Mesendoderm (in vitro differentiated cells): ENCODE results near the gene PRM3.

ENCODE experiments used
- DNase-seq: peaks from one replicate; pipeline ENCODE4 v3.0.0; 2013
- H2AK5ac ChIP-seq: 2 replicates; pipeline ENCODE4 v1.6.1; 2013; ENCODE audit warnings: low read length, inconsistent platforms
- H2BK120ac ChIP-seq: 2 replicates; pipeline ENCODE4 v1.6.1; 2013; ENCODE audit warnings: low read depth, mild to moderate bottlenecking, low read length, moderate library complexity, mixed read lengths
- H2BK15ac ChIP-seq: replicated peaks from 2 replicates; pipeline ENCODE4 v1.6.1; 2013; ENCODE audit warnings: low read depth, mild to moderate bottlenecking, moderate library complexity
- H2BK5ac ChIP-seq: 2 replicates; pipeline ENCODE4 v1.6.1; 2013; ENCODE audit warnings: low read length, inconsistent platforms
- H3K18ac ChIP-seq: 2 replicates; pipeline ENCODE4 v1.6.1; 2013; ENCODE audit warnings: mild to moderate bottlenecking, low read length, mixed read lengths
- H3K23ac ChIP-seq: one replicate; pipeline ENCODE4 v1.6.1; 2013; ENCODE audit warnings: low read length
- H3K27ac ChIP-seq: 2 replicates; pipeline ENCODE4 v1.5.1; 2013; ENCODE audit warnings: low read depth, mild to moderate bottlenecking, inconsistent platforms, low read length, moderate library complexity
- H3K27me3 ChIP-seq: 2 replicates; pipeline ENCODE4 v1.6.1; 2013; ENCODE audit warnings: low read length, control low read depth, mild to moderate bottlenecking, inconsistent platforms; ENCODE audit not compliant: insufficient read depth, poor library complexity
- H3K36me3 ChIP-seq: 2 replicates; pipeline ENCODE4 v1.6.1; 2013; ENCODE audit warnings: low read length, inconsistent platforms; ENCODE audit not compliant: control insufficient read depth, insufficient read depth
- H3K4ac ChIP-seq: one replicate; pipeline ENCODE4 v1.6.1; 2013; ENCODE audit warnings: low read depth, mild to moderate bottlenecking, low read length, moderate library complexity
- H3K4me1 ChIP-seq: 2 replicates; pipeline ENCODE4 v1.6.1; 2013; ENCODE audit warnings: low read depth, low read length, inconsistent platforms; ENCODE audit not compliant: control insufficient read depth
- H3K4me2 ChIP-seq: 2 replicates; pipeline ENCODE4 v1.6.1; 2013; ENCODE audit warnings: low read length
- H3K4me3 ChIP-seq: 2 replicates; pipeline ENCODE4 v1.5.1; 2013; ENCODE audit warnings: mild to moderate bottlenecking, low read length
- H3K56ac ChIP-seq: one replicate; pipeline ENCODE4 v1.6.1; 2013; ENCODE audit warnings: low read length
- H3K79me1 ChIP-seq: 2 replicates; pipeline ENCODE4 v1.6.1; 2013; ENCODE audit warnings: low read length, inconsistent platforms
- H3K79me2 ChIP-seq: 2 replicates; pipeline ENCODE4 v1.6.1; 2013; ENCODE audit warnings: mild to moderate bottlenecking, low read length; ENCODE audit not compliant: control insufficient read depth, insufficient read depth
- H3K9ac ChIP-seq: 2 replicates; pipeline ENCODE4 v1.6.1; 2013; ENCODE audit warnings: low read length, inconsistent platforms
- H4K5ac ChIP-seq: one replicate; pipeline ENCODE4 v1.6.1; 2013; ENCODE audit warnings: low read length
- H4K8ac ChIP-seq: one replicate; pipeline ENCODE4 v1.6.1; 2013; ENCODE audit warnings: low read depth, mild to moderate bottlenecking, control low read depth, low read length, moderate library complexity
- WGBS: extraction: QIAGEN DNeasy Blood & Tissue Kit; methylation state at CpG from one replicate; pipeline ENCODE4 v1.1.7; 2013; ENCODE audit warnings: low lambda C conversion rate, missing lambda C conversion rate; ENCODE audit not compliant: insufficient coverage; ENCODE audit errors: extremely low coverage; 5-methylcytosine and 5-hydroxymethylcytosine counted together

The PRM3 gene

DNA sequence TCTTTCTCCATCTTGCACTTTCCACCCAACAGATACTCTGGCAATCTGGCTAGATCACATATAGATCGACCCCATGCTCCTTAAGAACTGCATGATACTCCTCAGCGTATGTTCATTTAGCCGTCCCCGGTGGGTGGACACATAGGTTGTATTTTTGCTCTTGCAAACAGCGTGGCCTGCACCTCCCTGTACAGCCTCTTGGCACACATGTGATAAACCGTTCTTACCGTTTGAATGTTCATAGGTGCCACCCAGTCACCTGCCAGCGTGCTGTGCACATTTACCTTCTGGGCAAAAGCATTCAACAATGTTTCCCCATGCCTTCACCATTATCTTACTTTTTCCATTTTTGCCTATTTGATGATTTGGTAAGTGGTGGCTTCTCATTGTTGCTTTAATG, 10.5 kb downstream of the PRM3 start:
- H4K8ac ChIP-seq: no peak overlapping the region
- no peak for DNase-seq
- H3K4ac ChIP-seq: no peak overlapping the region
- no peak overlapping the region for H3K4me2 ChIP-seq
- H2BK120ac ChIP-seq: no peak overlapping the region
- H3K36me3 ChIP-seq: no peaks in the 10 kb centered on the region
- H4K5ac ChIP-seq: no peak overlapping the region
- no peak overlapping the region for H2BK5ac ChIP-seq
- H3K23ac ChIP-seq: no peak overlapping the region
- no peak overlapping the region for H3K18ac ChIP-seq
- no peak overlapping the region for H3K56ac ChIP-seq
- H3K4me3 ChIP-seq: no peak overlapping the region
- no peaks in the 10 kb centered on the region for H3K79me2 ChIP-seq
- H2AK5ac ChIP-seq: no peak overlapping the region
- no peaks in the 10 kb centered on the region for H3K27me3 ChIP-seq
- no peaks in the 10 kb centered on the region for H3K79me1 ChIP-seq
- no peak overlapping the region for H3K9ac ChIP-seq
- H3K4me1 ChIP-seq: no peaks in the 10 kb centered on the region
- no peak overlapping the region for H3K27ac ChIP-seq
- H2BK15ac ChIP-seq: no peak overlapping the region
- no CpG with 5 or more reads among the region's 8 CpGs for WGBS

DNA sequence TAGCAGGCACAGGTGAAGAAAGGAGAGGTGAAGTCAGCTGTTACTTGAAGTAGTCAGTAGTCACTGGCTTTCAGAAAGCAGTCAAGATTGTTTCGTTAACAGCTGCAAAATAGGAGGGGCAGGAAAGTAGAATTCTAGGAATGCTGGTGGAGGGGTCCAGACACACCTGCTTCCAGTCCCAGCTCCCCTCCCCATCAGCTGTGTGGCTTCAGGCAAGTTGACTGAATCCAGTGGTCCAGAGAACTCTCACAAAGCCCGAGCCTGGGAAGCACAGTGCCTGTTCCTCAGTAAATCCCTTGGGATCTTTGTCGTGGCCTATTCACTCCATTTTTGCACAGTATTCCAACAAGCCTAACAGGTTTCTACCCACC, 12.8 kb downstream of the PRM3 start:
- no peak overlapping the region for H3K18ac ChIP-seq
- no peak overlapping the region for H3K27ac ChIP-seq
- no peaks in the 10 kb centered on the region for H3K36me3 ChIP-seq
- H2BK120ac ChIP-seq: no peak overlapping the region
- H4K5ac ChIP-seq: no peak overlapping the region
- H3K9ac ChIP-seq: no peak overlapping the region
- no peak overlapping the region for H2BK15ac ChIP-seq
- peaks cover under 1% of the 10 kb centered on the region for H3K79me2 ChIP-seq
- no peak overlapping the region for H3K4me3 ChIP-seq
- H2BK5ac ChIP-seq: no peak overlapping the region
- DNase-seq: peak; percentile 70
- H3K4me2 ChIP-seq: no peak overlapping the region
- WGBS: no CpG with 5 or more reads among the region's 3 CpGs
- H3K4ac ChIP-seq: no peak overlapping the region
- H4K8ac ChIP-seq: no peak overlapping the region
- H3K27me3 ChIP-seq: no peaks in the 10 kb centered on the region
- no peak overlapping the region for H3K23ac ChIP-seq
- H3K4me1 ChIP-seq: peaks cover 2% of the 10 kb centered on the region
- no peak overlapping the region for H2AK5ac ChIP-seq
- no peaks in the 10 kb centered on the region for H3K79me1 ChIP-seq
- no peak overlapping the region for H3K56ac ChIP-seq

DNA sequence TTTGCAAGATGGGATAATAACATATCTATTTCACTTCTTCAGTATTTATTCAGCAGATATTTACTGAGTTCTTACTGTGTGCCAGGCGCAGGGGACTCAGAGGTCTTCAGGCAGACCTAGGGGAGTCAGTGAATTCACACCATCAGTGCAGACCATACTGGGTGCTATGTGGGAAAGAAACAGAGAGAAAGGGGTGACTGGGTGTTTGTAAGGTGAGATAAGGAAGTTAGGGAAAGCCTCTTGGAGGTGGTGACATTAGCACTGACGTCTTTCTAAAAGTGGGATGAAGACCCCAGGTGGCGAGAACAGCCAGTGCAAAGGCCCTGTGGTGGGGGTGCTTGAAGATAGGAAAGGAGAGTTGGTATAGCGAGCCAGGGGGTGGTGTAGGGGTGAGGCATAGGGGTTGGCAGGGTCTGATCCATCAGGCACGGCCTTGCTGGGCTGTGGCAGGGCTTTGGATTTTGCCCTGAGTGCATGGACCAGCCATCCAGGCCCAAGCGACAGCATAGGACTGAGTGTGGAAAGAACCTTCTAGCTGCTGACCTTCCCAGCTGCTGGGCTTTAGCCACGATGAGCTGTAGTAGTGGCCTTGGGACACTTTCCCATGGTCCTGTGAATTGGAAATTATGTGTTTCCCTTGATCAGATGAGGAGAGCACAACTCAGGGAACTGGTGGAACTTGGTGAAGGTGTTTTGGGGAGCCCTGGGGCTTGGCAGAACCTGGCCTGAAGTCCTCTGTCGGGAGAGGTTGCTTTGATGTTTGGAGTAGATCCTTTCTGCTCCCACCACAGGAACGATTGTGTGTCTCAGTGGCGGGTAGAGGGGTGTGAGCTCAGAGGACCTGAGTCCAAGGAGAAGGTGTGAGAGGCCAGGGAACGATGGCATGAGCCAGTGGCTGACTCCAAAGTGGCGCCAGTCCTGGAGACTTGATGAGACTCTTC, 13.5 kb downstream of the PRM3 start:
- no peak overlapping the region for H3K9ac ChIP-seq
- no peak overlapping the region for H3K4ac ChIP-seq
- H4K8ac ChIP-seq: no peak overlapping the region
- no peak overlapping the region for H3K4me2 ChIP-seq
- peaks cover 2% of the 10 kb centered on the region for H3K4me1 ChIP-seq
- H3K27me3 ChIP-seq: no peaks in the 10 kb centered on the region
- no peak overlapping the region for H2BK120ac ChIP-seq
- H4K5ac ChIP-seq: no peak overlapping the region
- no peaks in the 10 kb centered on the region for H3K36me3 ChIP-seq
- no peak overlapping the region for H3K23ac ChIP-seq
- H3K79me1 ChIP-seq: no peaks in the 10 kb centered on the region
- no peak overlapping the region for H3K56ac ChIP-seq
- no peak overlapping the region for H3K27ac ChIP-seq
- H3K18ac ChIP-seq: no peak overlapping the region
- H2BK5ac ChIP-seq: no peak overlapping the region
- DNase-seq: no peak
- H3K4me3 ChIP-seq: no peak overlapping the region
- no peak overlapping the region for H2BK15ac ChIP-seq
- H2AK5ac ChIP-seq: no peak overlapping the region
- WGBS: no CpG with 5 or more reads among the region's 12 CpGs
- H3K79me2 ChIP-seq: peaks cover 7% of the 10 kb centered on the region

DNA sequence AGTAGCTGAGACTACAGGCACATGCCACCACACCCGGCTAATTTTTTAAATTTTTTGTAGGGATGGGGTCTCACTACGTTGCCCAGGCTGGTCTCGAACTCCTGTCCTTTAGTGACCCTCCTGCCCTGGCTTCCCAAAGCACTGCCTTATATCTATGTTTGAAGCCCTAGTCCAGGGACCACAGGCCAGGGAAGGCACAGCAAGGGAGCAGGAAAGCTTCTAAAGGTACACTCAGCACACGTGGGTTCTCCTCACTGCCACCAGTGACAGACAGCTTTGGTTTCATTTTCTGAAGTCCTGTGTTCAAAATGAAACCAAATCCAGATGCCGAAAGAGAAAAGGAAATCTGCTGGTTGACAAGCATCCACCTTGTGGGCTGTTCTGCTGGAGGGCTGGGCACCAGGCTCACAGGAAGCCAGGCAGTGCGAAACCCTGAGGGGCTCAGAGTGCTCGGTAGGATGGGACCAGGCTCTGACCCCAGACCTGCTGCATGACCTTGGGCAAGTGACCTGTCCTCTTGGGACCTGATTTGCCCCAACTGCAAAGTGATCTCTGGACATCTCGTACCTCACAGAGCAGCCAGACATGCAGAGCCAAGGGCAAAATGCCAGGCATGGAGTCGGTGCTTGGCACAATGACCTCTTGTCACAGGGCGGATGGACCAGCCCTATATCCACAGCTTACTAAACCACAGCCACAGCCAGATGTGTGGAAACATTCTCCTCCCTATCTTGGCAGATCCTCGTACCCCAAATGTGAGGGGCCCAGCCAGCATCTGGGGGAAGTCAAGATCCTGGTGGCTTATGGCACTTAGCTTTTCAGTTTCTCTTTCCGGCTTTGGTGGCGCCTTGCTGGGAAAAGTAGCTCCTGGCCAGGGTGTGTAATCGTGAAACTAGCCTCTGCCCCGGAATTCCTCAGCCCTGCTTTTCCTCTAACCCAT, 14.6 kb downstream of the PRM3 start:
- Histone ChIP-seq H3K23ac (no peak overlapping the region), H3K56ac (no peak overlapping the region), H3K79me2 (peaks cover 17% of the 10 kb centered on the region), H2BK15ac (no peak overlapping the region), H3K79me1 (peaks cover 2% of the 10 kb centered on the region), H3K4me3 (no peak overlapping the region), H3K4me2 (no peak overlapping the region), H3K4ac (no peak overlapping the region), H2BK120ac (no peak overlapping the region), H2AK5ac (no peak overlapping the region), H3K4me1 (peaks cover 2% of the 10 kb centered on the region), H3K27ac (no peak overlapping the region), H4K5ac (no peak overlapping the region), H3K36me3 (peaks cover 2% of the 10 kb centered on the region), H3K9ac (no peak overlapping the region), H4K8ac (no peak overlapping the region), H2BK5ac (no peak overlapping the region), H3K18ac (no peak overlapping the region), H3K27me3 (no peaks in the 10 kb centered on the region)
- WGBS: no CpG with 5 or more reads among the region's 15 CpGs
- DNase-seq: no peak

DNA sequence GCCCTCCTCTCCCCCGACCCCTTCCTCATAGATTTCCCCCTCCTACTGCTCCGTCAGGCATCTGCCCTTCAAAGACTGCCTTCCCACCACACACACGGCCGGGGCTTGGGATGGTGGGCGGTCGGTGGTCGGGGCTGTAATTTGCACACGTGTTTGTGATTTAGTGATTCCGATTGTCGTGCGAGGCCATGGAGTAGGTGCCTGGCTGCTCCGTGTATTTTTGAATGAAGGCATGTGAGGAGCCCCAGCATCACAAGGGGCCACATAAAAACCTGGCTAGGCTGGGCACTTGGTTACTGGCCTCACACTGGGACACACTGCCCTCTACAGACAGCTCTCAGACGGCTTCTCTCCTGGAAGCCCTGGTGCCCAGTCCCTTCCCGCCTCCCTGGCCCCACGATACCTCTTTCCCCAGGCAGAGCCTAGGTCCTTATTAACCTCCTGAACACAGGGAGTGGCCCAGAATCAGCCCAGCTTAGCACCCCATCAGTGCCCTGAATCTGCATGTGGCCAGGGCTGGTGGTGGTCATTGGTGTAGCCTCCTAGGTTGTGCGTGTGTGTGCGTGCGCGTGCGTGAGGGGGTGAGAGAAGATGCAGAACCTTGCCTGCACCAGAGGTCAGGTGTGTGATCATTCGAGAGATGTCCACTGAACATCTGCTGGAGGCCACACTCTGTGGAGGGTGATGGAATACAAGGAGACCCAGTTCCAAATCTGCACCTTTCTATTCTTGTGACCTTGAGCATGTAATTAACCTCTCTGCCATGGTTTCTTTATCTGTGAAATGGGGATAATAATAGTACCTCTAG, 16.1 kb downstream of the PRM3 start:
- WGBS: no CpG with 5 or more reads among the region's 21 CpGs
- peak overlapping the region; percentile 83 for H3K9ac ChIP-seq
- peak overlapping the region; percentile 73 for H3K4me2 ChIP-seq
- no peak overlapping the region for H2BK15ac ChIP-seq
- peaks cover 9% of the 10 kb centered on the region for H3K36me3 ChIP-seq
- H3K23ac ChIP-seq: no peak overlapping the region
- peak overlapping the region; percentile 8 for H3K4me3 ChIP-seq
- H2BK5ac ChIP-seq: peak overlapping the region; percentile 73
- no peak overlapping the region for H3K4ac ChIP-seq
- peaks cover 26% of the 10 kb centered on the region for H3K79me2 ChIP-seq
- peak overlapping the region; percentile 97 for H2AK5ac ChIP-seq
- no peaks in the 10 kb centered on the region for H3K27me3 ChIP-seq
- H3K27ac ChIP-seq: no peak overlapping the region
- peak overlapping the region; percentile 30 for H4K8ac ChIP-seq
- no peak overlapping the region for H4K5ac ChIP-seq
- peaks cover 10% of the 10 kb centered on the region for H3K79me1 ChIP-seq
- H3K4me1 ChIP-seq: peaks cover 3% of the 10 kb centered on the region
- peak overlapping the region; percentile 94 for H3K18ac ChIP-seq
- peak; percentile 90 for DNase-seq
- H2BK120ac ChIP-seq: no peak overlapping the region
- peak overlapping the region; percentile 93 for H3K56ac ChIP-seq
